GM23338 (cell line): Measurements from ENCODE around the gene FZD2. TPM values are rescaled to one million over a fixed set of nuclear protein-coding genes. Genes with fewer than 3 reads are reported as not detected.

Experiments used
- ATAC-seq: fragments of 200-7000 bp; cut with Tn5 transposase; 3 replicates; pipeline ENCODE4 v1.9.1; 2020
- DNase-seq: peaks from one replicate; pipeline ENCODE4 v3.0.0-alpha.2; 2015; ENCODE audit warnings: low spot score
- H2AFZ ChIP-seq: fragments of 200-600 bp; sonication (generic); 2 replicates; pipeline ENCODE4 v1.8.0; 2016; ENCODE audit warnings: antibody characterized with exemption, mild to moderate bottlenecking, moderate library complexity
- H3F3A ChIP-seq: fragments of 200-600 bp; sonication (generic); replicated peaks from 2 replicates; pipeline ENCODE4 v1.8.0; 2017; ENCODE audit warnings: antibody characterized with exemption, mixed run types, low read depth
- H3K27ac ChIP-seq: fragments of 200-600 bp; sonication (generic); 2 replicates; pipeline ENCODE4 v1.6.1; 2016; ENCODE audit warnings: low read depth
- H3K27me3 ChIP-seq: fragments of 200-600 bp; sonication (generic); 2 replicates; pipeline ENCODE4 v1.8.0; 2016; ENCODE audit warnings: mild to moderate bottlenecking, mixed run types, moderate library complexity; ENCODE audit not compliant: insufficient read depth
- H3K36me3 ChIP-seq: fragments of 200-600 bp; sonication (generic); 2 replicates; pipeline ENCODE4 v1.8.0; 2016; ENCODE audit warnings: mild to moderate bottlenecking; ENCODE audit not compliant: insufficient read depth
- H3K4me1 ChIP-seq: fragments of 200-600 bp; sonication (generic); 2 replicates; pipeline ENCODE4 v1.8.0; 2016; ENCODE audit warnings: mild to moderate bottlenecking, moderate library complexity; ENCODE audit not compliant: insufficient read depth
- H3K4me2 ChIP-seq: fragments of 200-600 bp; sonication (generic); 2 replicates; pipeline ENCODE4 v1.7.1; 2017; ENCODE audit warnings: mixed run types
- H3K4me3 ChIP-seq: fragments of 200-600 bp; sonication (generic); 2 replicates; pipeline ENCODE4 v1.6.1; 2016; ENCODE audit warnings: mixed run types
- H3K79me2 ChIP-seq: fragments of 200-600 bp; sonication (generic); replicated peaks from 2 replicates; pipeline ENCODE4 v1.8.0; 2017; ENCODE audit warnings: mild to moderate bottlenecking; ENCODE audit not compliant: insufficient read depth
- H3K9me2 ChIP-seq: fragments of 200-600 bp; sonication (generic); 2 replicates; pipeline ENCODE4 v1.8.0; 2017; ENCODE audit not compliant: insufficient read depth
- H4K20me1 ChIP-seq: fragments of 200-600 bp; sonication (generic); replicated peaks from 2 replicates; pipeline ENCODE4 v1.8.0; 2017; ENCODE audit warnings: mild to moderate bottlenecking; ENCODE audit not compliant: insufficient read depth
- H3K27ac Mint-ChIP-seq: 2 replicates; pipeline ENCODE4 v1.8.0; 2020; ENCODE audit warnings: inconsistent platforms, mild to moderate bottlenecking, moderate library complexity, mixed read lengths
- H3K27me3 Mint-ChIP-seq: 3 replicates; pipeline ENCODE4 v1.8.0; 2022; ENCODE audit warnings: low read depth, mild to moderate bottlenecking, moderate library complexity, mixed read lengths, inconsistent platforms; ENCODE audit not compliant: insufficient read depth, poor library complexity
- H3K36me3 Mint-ChIP-seq: 3 replicates; pipeline ENCODE4 v1.8.0; 2021; ENCODE audit warnings: low read depth, mild to moderate bottlenecking, inconsistent platforms, moderate library complexity, mixed read lengths
- H3K4me1 Mint-ChIP-seq: 3 replicates; pipeline ENCODE4 v1.8.0; 2020; ENCODE audit warnings: mild to moderate bottlenecking, inconsistent platforms, mixed read lengths
- H3K4me3 Mint-ChIP-seq: 3 replicates; pipeline ENCODE4 v1.8.0; 2021; ENCODE audit warnings: moderate library complexity, mild to moderate bottlenecking, inconsistent platforms, mixed read lengths
- H3K9me3 Mint-ChIP-seq: 3 replicates; pipeline ENCODE4 v1.8.0; 2020; ENCODE audit warnings: moderate library complexity, mild to moderate bottlenecking, inconsistent platforms, mixed read lengths
- ETS1 ChIP-seq: IDR thresholded peaks from 2 replicates; pipeline ENCODE4 v1.6.1; 2016; ENCODE audit warnings: antibody characterized with exemption
- EZH2 ChIP-seq: fragments of 200-600 bp; sonication (generic); IDR thresholded peaks from one replicate; pipeline ENCODE4 v1.8.0; 2017; ENCODE audit warnings: antibody characterized with exemption, mild to moderate bottlenecking, low read depth; ENCODE audit not compliant: unreplicated experiment
- EZH2phosphoT487 ChIP-seq: fragments of 200-600 bp; sonication (generic); IDR thresholded peaks from one replicate; pipeline ENCODE4 v1.8.1; 2018; ENCODE audit warnings: antibody characterized with exemption; ENCODE audit not compliant: unreplicated experiment
- JUNB ChIP-seq: IDR thresholded peaks from one replicate; pipeline ENCODE4 v1.6.1; 2016; ENCODE audit warnings: antibody characterized with exemption; ENCODE audit not compliant: unreplicated experiment
- NANOG ChIP-seq: IDR thresholded peaks from 2 replicates; pipeline ENCODE4 v1.6.1; 2016; ENCODE audit warnings: antibody characterized with exemption, borderline replicate concordance
- POLR2AphosphoS5 ChIP-seq: IDR thresholded peaks from 2 replicates; pipeline ENCODE4 v1.6.1; 2016; ENCODE audit warnings: antibody characterized with exemption, low read depth
- STAT1 ChIP-seq: IDR thresholded peaks from one replicate; pipeline ENCODE4 v1.6.1; 2016; ENCODE audit warnings: antibody characterized with exemption; ENCODE audit not compliant: unreplicated experiment
- ZNF114 ChIP-seq: fragments of 250-450 bp; sonication (Bioruptor Pico); IDR thresholded peaks from 2 replicates; pipeline ENCODE4 v1.5.0; 2020; ENCODE audit warnings: mild to moderate bottlenecking, moderate library complexity
- ZNF331 ChIP-seq: fragments of 250-450 bp; sonication (Bioruptor Pico); IDR thresholded peaks from 2 replicates; pipeline ENCODE4 v1.5.0; 2020; ENCODE audit warnings: low read depth, mild to moderate bottlenecking, moderate library complexity
- ZNF462 ChIP-seq: fragments of 250-450 bp; sonication (Bioruptor Pico); IDR thresholded peaks from 2 replicates; pipeline ENCODE4 v1.5.0; 2020; ENCODE audit warnings: mild to moderate bottlenecking, moderate library complexity
- polyA plus RNA-seq: library from polyadenylated mRNA; unstranded; fragments of >200 nt; fragmentation: Nextera tagmentation; extraction: Ambion mirVana; gene quantifications from 2 replicates; pipeline ENCODE4 v1.2.1, GENCODE V29; 2016
- total RNA-seq: library from RNA; depleted of rRNA; stranded (reverse); fragments of >200 nt; shearing (Covaris generic); gene quantifications from 2 replicates; pipeline ENCODE4 v1.2.3, GENCODE V29; 2014
- TF ChIP-seq, protein P1 (sequence below), 2 experiments: fragments of 200-600 bp in 1 of 2; sonication (generic) in 1 of 2; conservative IDR thresholded peaks; 2 replicates each; pipeline versions ENCODE4 v1.5.1 to v1.6.1; 2016 to 2017; ENCODE audit warnings: antibody characterized with exemption in 2 of 2, low read depth in 2 of 2, mild to moderate bottlenecking in 2 of 2, moderate library complexity in 1 of 2
- TF ChIP-seq, protein P2 (sequence below): IDR thresholded peaks from one replicate; pipeline ENCODE4 v1.6.1; 2018; ENCODE audit warnings: antibody characterized with exemption; ENCODE audit not compliant: unreplicated experiment

FZD2 gene
- total and polyA plus RNA-seq, 2 experiments from 2014 or later = 6.2 to 7.6 TPM

- H4K20me1 ChIP-seq = no peaks in the 10 kb centered on the region
- peaks cover 61% of the 10 kb centered on the region for H3K4me1 Mint-ChIP-seq
- ATAC-seq (peak; percentile 14), DNase-seq (no peak)
- H3K4me3 ChIP-seq = no peak overlapping the region
- H3K79me2 ChIP-seq = no peaks in the 10 kb centered on the region
- H3K4me3 Mint-ChIP-seq = no peak overlapping the region; the same call in 2 of the 3 replicates
- 0 out of 2 replicates have a peak overlapping the region, but pooled peaks have one; percentile 63 for H2AFZ ChIP-seq
- no peak overlapping the region for H3K27ac ChIP-seq
- H3K27me3 Mint-ChIP-seq = peaks cover 49% of the 10 kb centered on the region
- peaks cover 76% of the 10 kb centered on the region for H3K27me3 ChIP-seq
- 0 out of 2 replicates have a peak, but pooled peaks cover 4% of the 10 kb centered on the region for H3K9me2 ChIP-seq
- peaks cover 49% of the 10 kb centered on the region for H3K4me1 ChIP-seq
- TF ChIP-seq, protein P1, sequence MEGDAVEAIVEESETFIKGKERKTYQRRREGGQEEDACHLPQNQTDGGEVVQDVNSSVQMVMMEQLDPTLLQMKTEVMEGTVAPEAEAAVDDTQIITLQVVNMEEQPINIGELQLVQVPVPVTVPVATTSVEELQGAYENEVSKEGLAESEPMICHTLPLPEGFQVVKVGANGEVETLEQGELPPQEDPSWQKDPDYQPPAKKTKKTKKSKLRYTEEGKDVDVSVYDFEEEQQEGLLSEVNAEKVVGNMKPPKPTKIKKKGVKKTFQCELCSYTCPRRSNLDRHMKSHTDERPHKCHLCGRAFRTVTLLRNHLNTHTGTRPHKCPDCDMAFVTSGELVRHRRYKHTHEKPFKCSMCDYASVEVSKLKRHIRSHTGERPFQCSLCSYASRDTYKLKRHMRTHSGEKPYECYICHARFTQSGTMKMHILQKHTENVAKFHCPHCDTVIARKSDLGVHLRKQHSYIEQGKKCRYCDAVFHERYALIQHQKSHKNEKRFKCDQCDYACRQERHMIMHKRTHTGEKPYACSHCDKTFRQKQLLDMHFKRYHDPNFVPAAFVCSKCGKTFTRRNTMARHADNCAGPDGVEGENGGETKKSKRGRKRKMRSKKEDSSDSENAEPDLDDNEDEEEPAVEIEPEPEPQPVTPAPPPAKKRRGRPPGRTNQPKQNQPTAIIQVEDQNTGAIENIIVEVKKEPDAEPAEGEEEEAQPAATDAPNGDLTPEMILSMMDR (conservative IDR thresholded peaks at IDR 0.05; ENCODE audit: low read depth in 2 of 2) = no peak
- no peak for TF ChIP-seq ZNF114 (CRISPR knock-in tag)
- no peak for TF ChIP-seq NANOG
- TF ChIP-seq, protein P2, sequence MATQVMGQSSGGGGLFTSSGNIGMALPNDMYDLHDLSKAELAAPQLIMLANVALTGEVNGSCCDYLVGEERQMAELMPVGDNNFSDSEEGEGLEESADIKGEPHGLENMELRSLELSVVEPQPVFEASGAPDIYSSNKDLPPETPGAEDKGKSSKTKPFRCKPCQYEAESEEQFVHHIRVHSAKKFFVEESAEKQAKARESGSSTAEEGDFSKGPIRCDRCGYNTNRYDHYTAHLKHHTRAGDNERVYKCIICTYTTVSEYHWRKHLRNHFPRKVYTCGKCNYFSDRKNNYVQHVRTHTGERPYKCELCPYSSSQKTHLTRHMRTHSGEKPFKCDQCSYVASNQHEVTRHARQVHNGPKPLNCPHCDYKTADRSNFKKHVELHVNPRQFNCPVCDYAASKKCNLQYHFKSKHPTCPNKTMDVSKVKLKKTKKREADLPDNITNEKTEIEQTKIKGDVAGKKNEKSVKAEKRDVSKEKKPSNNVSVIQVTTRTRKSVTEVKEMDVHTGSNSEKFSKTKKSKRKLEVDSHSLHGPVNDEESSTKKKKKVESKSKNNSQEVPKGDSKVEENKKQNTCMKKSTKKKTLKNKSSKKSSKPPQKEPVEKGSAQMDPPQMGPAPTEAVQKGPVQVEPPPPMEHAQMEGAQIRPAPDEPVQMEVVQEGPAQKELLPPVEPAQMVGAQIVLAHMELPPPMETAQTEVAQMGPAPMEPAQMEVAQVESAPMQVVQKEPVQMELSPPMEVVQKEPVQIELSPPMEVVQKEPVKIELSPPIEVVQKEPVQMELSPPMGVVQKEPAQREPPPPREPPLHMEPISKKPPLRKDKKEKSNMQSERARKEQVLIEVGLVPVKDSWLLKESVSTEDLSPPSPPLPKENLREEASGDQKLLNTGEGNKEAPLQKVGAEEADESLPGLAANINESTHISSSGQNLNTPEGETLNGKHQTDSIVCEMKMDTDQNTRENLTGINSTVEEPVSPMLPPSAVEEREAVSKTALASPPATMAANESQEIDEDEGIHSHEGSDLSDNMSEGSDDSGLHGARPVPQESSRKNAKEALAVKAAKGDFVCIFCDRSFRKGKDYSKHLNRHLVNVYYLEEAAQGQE = no peak
- TF ChIP-seq JUNB = no peak
- no peak for TF ChIP-seq STAT1
- TF ChIP-seq ETS1 = no peak
- TF ChIP-seq POLR2AphosphoS5 = no peak
- TF ChIP-seq EZH2phosphoT487 = no peak
- TF ChIP-seq ZNF331 = no peak
- TF ChIP-seq ZNF462 (CRISPR knock-in tag) = no peak
- TF ChIP-seq EZH2 = no peak
- no peak overlapping the region for H3K27ac Mint-ChIP-seq
- H3K36me3 Mint-ChIP-seq = peaks cover 4% of the 10 kb centered on the region; the same call in 1 of the 3 replicates
- peaks cover 6% of the 10 kb centered on the region; the same call in 2 of the 3 replicates for H3K9me3 Mint-ChIP-seq
- H3K36me3 ChIP-seq = no peaks in the 10 kb centered on the region
- H3K4me2 ChIP-seq = peak overlapping the region; percentile 48; the same call in 1 of the 2 replicates
- H3F3A ChIP-seq = peaks cover 4% of the 10 kb centered on the region; the same call in 1 of the 2 replicates
These were observed 7.6 kb upstream of the FZD2 start for GRCh38 chr17:44549686-44550085.
